Left renal pelvis (tissue), 4 donors: ENCODE data around the gene ANKRD7. TPM values are rescaled to one million over a fixed set of nuclear protein-coding genes. Genes with fewer than 3 reads are reported as not detected.

ENCODE experiments used
- DNase-seq, 4 donors: peaks; one replicate each; pipeline ENCODE4 v3.0.0-alpha.2; 2013; ENCODE audit warnings: low read depth in 4 of 4, low spot score in 3 of 4
- polyA plus RNA-seq, 4 donors: library from polyadenylated mRNA; unstranded; fragments of 120-200 nt; gene quantifications; one replicate each; pipeline ENCODE4 v1.2.1, GENCODE V29; 2013; ENCODE audit not compliant: insufficient read length in 4 of 4

Gene ANKRD7
- polyA plus RNA-seq = 1 to 10 TPM in 3 of 4 donors, under 1 TPM in 1; 0.44 to 4.8 (median 3.1) TPM

GRCh38 chr7:118224521-118224920 lies at the start of gene ANKRD7:
Gene ANKRD7 (plus strand): TSS chr7:118224704. CDS start chr7:118224831, 127 bp downstream.
- DNase-seq = no peak

- no peak for DNase-seq
Measured at GRCh38 chr7:118175740-118176139, 48.8 kb upstream of the ANKRD7 start.

GRCh38 chr7:118179191-118179590 lies 45.3 kb upstream of the ANKRD7 start:
- no peak for DNase-seq

GRCh38 chr7:118182593-118183427 lies 41.7 kb upstream of the ANKRD7 start:
- peak in 1 of 4 donors; percentile 5 for DNase-seq

GRCh38 chr7:118183428-118183785 lies 41.1 kb upstream of the ANKRD7 start:
- peak in 2 of 4 donors; percentile 23 to 27 for DNase-seq

GRCh38 chr7:118183786-118184564 lies 40.5 kb upstream of the ANKRD7 start, which contains the start of gene LSM8:
Gene LSM8 (plus strand): TSS chr7:118184164. CDS start chr7:118184224, 60 bp downstream.
- DNase-seq = peak; percentile 97 to 99 (median 98)

- peak in 2 of 4 donors; percentile 10 to 21 for DNase-seq
Measured at GRCh38 chr7:118184565-118184940, 40.0 kb upstream of the ANKRD7 start.

GRCh38 chr7:118185163-118185860 lies 39.2 kb upstream of the ANKRD7 start:
- no peak for DNase-seq

GRCh38 chr7:118186501-118186900 lies 38.0 kb upstream of the ANKRD7 start:
- no peak for DNase-seq

GRCh38 chr7:118194571-118194970 lies 29.9 kb upstream of the ANKRD7 start:
- DNase-seq = no peak

GRCh38 chr7:118195837-118196474 lies 28.5 kb upstream of the ANKRD7 start:
- peak in 2 of 4 donors; percentile 12 to 37 for DNase-seq

- no peak for DNase-seq
Measured at GRCh38 chr7:118202061-118202460, 22.4 kb upstream of the ANKRD7 start.

GRCh38 chr7:118214051-118214832 lies 10.3 kb upstream of the ANKRD7 start:
- peak; percentile 68 to 75 (median 72) for DNase-seq

- peak in 2 of 4 donors; percentile 2 to 12 for DNase-seq
Measured at GRCh38 chr7:118214833-118215182, 9.7 kb upstream of the ANKRD7 start.

- no peak for DNase-seq
Measured at GRCh38 chr7:118217210-118217619, 7.3 kb upstream of the ANKRD7 start.

GRCh38 chr7:118218413-118219156 lies 5.9 kb upstream of the ANKRD7 start:
- no peak for DNase-seq

GRCh38 chr7:118219157-118219512 lies 5.4 kb upstream of the ANKRD7 start:
- no peak for DNase-seq

GRCh38 chr7:118220583-118220982 lies 3.9 kb upstream of the ANKRD7 start:
- no peak for DNase-seq

- DNase-seq = no peak
Measured at GRCh38 chr7:118222591-118222990, 1.9 kb upstream of the ANKRD7 start.
